ENCODE results near the gene RYR1.
"Not testable (repeated sequence)": the region's sequence is repeated elsewhere in the genome, so short reads cannot be mapped to it uniquely, and the experiment has no call there.

The RYR1 gene

DNA sequence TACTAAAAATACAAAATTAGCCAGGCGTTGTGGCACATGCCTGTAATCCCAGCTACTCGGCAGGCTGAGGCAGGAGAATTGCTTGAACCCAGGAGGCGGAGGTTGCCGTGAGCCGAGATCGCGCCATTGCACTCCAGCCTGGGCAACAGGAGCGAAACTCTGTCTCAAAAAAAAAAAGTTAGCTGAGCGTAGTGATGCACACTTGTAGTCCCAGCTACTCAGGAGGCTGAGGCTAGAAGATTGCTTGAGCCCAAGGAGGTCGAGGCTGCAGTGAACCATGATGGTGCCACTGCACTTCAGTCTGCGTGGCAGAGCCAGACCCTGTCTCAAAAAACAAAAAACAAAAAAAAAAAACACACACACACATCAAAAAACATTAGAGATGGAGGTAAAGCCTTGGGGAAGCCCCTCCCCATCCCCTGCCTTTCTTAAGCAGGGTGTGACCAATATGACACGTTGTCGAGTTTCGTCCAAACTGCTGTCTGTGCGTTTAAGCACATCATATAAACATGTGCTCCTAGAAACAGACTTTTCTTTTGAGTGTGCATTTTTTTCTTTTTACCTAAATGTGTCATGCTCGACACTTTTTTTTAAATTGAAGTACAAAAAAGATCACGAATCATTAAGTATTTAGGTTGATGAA is 6.3 kb upstream of the RYR1 start:
- not testable (repeated sequence) for DNase-seq (ENCODE audit: low read depth)

DNA sequence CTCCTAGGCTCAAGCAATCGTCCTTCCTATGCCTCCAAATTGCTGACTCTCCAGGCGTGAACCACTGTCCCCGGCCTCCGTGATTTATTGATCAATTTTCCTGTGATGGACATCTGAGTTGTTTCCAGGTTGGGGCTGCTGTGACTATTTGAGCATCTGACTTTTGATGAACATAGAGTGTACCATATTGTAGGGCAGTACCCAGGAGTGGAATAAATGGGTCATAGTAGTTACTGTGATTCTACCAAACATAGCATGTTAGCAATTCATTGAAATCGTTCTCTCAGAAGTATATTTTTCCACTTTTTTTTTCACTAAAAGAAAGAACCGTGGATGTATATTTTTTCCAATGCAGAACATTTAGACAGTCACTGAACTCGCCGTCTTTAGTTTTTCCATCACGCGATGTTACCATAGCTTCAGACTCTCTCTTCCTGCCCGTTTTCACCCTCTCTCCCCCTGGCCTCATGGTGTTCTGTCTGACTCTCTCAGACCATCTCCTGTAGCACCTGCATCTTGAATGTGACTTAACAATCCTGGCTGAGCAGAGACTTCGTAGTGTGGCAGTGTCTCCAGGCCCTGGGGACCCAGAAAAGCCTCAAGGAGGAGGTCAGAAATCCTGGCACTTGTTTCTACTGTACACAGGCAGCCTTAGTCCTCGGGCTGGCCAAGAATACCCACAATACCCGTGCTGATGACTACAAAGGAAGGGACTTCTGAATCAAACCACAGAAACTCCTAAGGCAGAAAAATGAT is 4.3 kb upstream of the RYR1 start:
- DNase-seq (ENCODE audit: low read depth) = no peak

DNA sequence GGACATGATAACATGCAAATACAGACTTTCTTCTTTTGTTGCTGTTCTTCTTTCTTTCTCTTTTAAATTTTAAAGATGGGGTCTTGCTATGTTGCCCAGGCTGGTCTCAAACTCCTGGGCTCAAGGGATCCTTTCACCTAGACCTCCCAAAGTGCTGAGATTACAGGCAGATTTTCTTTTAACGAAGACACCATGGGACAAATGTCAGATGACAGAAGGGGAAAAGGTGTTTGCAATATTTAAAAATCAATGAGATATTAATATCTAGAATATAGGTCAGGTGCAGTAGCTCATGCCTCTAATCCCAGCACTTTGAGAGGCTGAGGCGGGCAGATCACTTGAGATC is 3.7 kb upstream of the RYR1 start:
- DNase-seq (ENCODE audit: low read depth) = no peak

DNA sequence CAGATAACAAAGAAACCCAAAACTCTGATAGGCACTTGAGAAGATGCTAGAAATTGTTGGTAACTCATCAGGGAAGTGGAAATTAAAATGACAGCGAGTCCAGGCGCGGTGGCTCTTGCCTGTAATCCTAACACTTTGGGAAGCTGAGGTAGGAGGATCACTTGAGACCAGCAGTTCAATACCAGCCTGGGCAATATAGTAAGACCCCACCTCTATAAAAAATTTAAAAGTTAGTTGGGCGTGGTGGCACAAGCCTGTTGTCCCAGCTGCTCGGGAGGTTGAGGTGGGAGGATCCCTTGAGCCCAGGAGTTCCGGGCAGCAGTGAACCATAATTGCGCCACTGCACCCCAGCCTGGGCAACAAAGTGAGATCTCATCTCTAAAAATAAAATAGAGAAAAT is 2.6 kb upstream of the RYR1 start:
- DNase-seq (ENCODE audit: low read depth) = no peak

DNA sequence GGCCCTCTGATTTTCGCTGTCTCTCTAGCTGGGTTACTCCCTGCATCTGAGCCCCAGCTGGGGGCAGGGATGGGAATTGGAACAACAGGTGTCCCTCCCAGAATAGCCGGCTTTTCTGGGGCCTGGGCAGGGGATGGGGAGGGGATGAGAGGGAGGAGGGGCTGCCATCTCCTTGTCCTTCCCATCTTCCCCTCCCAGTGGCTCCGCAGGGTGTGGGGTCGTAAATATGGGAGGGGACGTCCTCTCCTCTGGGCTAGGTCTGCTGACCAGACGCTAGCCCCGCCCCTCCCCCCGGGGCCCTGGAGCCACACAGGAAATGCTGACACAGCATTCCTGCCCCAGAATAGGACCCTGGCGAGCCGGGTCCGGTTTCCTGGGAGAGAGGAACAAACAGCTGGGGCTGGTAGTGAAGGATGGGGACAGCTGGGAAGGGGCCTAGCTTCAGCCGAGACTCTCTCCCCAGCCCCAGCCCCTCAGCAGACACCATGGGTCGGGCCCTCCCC is 1.1 kb downstream of the RYR1 start:
- no peak for DNase-seq (ENCODE audit: low read depth)

DNA sequence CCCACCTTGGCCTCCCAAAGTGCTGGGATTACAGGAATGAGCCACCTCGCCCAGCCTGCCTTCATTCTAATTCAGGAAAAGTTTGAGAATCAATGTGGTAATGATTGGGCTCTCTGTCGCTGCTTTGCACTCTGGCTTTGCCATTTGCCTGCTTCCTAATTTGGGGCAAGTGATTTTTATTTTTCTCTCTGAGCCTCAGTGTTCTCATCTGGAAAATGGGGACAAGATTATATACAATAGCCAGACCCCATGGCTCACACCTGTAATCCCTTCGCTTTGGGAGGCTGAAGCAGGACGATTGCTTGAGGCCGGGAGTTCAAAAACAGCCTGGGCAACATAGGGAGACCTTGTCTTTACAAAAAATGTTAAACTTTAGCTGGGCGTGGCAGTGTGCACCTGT is 3.8 kb downstream of the RYR1 start:
- no peak for DNase-seq (ENCODE audit: low read depth)

DNA sequence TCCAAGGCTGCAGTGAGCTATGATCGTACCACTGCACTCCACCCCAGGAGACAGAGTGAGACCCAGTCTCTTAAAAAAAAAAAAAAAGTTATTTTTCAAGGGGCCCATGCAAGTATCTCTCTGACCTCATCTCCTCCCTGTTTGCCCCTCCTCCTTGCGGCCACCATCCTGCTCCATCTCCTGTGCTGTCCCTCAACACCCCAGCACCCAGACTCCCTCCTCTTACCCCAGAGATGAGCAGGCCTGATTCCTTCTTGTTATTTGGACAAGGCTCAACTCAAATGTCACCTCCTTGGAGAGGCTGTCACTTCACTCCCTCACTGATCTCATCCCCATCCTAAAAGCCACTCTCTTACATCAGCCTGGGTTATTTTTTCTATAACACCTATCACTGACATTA is 4.4 kb downstream of the RYR1 start:
- DNase-seq (ENCODE audit: low read depth) = no peak

DNA sequence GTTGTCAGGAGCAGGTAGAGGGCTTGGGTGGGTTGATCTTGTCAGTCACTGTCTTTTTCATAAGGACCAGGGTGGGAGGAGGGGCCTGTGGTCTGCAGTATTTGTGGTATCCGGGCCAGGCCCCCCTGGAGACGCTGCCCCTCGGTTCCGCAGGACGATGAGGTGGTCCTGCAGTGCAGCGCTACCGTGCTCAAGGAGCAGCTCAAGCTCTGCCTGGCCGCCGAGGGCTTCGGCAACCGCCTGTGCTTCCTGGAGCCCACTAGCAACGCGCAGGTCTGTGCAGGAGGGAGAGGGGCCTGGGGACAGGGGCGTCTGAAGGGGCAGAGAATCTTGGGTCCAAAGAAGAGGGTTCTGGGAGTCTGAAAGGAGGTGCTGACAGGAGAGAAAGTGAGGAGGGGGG is 7.1 kb downstream of the RYR1 start:
- DNase-seq (ENCODE audit: low read depth) = no peak

DNA sequence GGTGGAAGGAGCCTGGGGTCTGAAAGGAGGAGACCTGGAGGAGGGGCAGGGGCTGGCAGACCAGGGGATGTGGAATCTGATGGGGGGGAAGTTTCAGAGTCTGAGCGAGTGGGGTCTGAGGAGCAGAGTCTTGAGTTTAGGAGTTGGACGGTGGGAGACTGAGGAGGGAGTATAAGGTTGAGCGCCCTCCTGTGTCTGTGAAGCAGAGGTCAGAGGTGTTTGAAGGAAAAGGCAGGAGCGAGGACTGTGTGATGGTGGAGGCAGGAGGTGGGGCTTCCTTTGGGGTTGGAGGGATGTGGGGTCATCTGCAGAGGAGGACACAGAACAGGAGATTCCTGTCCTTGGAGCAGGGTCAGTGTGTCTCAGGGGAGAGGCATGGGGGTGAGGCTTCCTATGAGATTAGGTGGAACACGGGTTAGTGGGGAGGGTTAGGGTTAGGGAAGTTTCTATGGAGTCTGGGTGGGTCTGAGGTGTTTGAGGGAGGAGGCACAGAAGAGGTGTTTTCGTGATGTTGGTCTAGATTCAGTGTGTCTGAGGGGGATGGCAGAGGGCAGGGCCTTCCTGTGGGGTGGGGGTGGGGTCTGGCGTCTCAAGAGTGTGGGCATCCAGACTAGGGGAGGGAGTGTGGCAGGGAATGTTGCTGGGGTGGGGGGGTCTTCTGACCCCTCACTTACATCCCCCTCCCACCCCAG is 8.3 kb downstream of the RYR1 start:
- no peak for DNase-seq (ENCODE audit: low read depth)

DNA sequence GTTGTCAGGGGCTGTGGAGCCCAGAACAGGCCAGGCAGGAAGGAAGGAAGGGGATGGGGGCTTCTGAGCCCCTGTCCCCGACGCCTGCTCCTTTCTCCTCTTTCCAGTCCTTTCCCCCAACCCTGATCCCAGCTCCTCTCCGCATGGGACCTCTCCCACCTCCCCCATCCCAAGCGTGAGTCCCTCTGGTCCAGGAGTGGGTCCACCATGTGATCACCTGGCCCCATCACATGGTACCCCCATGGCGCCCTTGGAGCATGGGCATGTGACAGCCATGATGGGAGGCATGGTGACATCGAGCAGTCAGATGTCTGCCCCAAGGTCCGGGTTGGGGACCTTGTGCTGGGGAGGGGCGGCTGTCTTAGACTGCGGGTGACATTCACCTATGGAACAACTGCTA is 9.2 kb downstream of the RYR1 start:
- no peak for DNase-seq (ENCODE audit: low read depth)

DNA sequence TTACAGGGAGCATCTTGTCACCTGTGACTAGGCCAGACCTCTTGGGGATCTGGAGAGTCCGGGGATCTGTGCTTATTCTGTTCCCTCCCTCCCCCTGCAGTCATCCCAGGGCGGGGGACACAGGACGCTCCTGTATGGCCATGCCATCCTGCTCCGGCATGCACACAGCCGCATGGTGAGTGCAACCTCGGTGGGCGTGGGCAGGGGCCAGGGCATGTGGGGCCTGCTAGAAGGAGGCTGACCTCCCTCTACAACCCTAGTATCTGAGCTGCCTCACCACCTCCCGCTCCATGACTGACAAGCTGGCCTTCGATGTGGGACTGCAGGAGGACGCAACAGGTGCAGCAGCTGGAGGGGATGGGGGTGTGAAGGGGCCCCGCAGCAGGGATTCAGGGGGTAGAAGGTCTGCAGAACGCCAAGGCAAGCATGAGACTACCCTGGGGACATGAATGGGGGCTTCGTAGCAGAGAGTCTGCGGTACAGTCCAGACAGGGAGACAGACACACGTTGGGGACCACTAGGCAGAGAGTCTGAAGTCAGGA is 10.0 kb downstream of the RYR1 start:
- DNase-seq (ENCODE audit: low read depth) = no peak

DNA sequence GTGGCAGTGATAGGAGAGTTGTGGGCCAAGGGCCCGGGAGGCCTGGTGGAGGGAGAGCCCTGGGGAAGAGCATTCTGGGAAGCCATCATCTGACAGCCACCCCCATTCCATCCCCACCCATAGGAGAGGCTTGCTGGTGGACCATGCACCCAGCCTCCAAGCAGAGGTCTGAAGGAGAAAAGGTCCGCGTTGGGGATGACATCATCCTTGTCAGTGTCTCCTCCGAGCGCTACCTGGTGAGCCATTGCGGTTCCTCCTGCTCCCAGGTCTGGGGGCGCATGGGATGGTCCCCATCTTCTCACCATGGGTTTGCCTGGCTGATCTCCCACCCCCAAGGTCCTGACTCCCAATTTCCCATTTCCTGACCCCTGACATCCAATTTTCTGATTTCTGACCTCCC is 10.5 kb downstream of the RYR1 start:
- no peak for DNase-seq (ENCODE audit: low read depth)

DNA sequence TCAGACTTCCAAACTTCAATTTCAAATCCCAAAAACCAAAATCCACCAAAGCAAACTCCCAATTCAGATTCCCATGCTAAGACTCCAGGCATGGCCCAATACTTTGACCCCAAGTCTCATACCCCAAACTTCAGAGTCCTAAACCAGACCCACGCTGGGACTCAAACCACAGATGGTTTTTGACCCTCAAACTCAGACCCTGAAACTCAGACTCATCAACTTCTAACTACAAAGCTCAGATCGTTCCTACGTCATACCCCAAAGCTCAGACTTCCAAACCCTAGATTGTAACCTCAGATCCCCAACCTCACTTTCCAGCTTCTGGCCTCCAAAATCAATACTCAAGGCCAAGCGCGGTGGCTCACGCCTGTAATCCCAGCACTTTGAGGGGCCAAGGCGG is 11.9 kb downstream of the RYR1 start:
- no peak for DNase-seq (ENCODE audit: low read depth)

DNA sequence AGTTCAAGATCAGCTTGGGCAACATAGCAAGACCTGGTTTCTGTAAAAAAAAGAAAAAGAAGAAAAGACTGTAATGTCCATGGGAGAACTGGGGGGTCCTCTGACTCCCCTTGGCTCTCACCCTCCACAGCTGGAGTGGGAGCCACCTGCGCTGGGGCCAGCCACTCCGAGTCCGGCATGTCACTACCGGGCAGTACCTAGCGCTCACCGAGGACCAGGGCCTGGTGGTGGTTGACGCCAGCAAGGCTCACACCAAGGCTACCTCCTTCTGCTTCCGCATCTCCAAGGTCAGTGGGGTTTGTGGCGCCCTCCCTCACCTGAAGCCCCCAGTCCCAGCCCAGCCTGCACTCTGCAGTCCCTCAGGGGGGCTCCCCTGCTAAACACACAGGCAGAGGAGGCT is 14.7 kb downstream of the RYR1 start:
- DNase-seq (ENCODE audit: low read depth) = no peak

DNA sequence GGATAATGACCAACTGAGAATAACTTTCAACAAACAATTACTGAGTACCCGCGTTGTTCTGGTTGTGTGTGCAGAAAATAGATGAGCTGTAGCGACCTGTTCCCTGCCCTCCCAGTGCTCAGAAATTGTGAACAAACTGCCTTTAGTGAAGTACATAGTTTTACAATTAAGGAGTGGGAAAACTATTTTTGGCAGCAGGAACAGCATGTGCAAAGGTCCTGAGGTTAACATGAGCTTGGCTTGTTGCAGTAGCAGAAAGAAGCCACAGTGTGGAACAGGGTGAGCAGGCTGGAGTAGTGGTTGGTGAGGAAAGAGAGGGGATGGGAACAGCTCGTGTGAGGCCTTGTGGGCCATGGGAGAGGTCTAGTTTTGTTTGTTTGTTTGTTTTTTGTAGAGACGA is 16.0 kb downstream of the RYR1 start:
- DNase-seq (ENCODE audit: low read depth) = no peak

DNA sequence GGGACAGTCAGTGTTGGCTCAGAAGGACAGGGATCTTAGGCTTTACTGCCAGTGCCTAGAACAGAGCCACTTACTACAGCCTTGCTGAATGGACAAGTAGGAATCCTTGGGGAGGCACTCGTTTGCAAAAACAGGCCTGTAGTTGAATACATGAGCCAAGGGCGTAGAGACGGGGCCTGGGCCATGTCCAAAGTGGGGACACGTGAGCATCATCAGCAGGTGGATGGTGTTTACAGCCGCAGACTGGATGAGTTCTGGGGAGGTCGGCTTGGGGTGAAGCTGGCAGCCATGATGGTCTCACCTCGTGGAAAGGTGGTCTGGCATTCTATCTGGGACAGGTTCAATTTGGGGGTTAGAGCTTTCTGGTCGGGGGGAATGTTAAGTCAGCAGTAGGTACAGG is 17.5 kb downstream of the RYR1 start:
- no peak for DNase-seq (ENCODE audit: low read depth)

DNA sequence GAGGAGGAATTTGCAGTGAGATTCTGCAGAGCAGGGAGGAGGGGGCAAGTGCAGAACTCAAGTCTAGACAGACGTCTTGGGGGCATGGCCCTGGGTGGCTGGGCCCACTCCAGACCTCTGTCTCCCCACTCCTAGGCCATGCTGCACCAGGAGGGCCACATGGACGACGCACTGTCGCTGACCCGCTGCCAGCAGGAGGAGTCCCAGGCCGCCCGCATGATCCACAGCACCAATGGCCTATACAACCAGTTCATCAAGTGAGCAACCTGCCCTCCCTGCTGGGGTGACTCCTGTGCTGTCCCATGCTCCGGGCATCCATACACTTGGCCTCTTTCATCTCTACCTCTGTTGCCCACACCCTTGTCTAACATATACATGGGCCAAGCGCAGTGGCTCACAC is 18.1 kb downstream of the RYR1 start:
- no peak for DNase-seq (ENCODE audit: low read depth)

DNA sequence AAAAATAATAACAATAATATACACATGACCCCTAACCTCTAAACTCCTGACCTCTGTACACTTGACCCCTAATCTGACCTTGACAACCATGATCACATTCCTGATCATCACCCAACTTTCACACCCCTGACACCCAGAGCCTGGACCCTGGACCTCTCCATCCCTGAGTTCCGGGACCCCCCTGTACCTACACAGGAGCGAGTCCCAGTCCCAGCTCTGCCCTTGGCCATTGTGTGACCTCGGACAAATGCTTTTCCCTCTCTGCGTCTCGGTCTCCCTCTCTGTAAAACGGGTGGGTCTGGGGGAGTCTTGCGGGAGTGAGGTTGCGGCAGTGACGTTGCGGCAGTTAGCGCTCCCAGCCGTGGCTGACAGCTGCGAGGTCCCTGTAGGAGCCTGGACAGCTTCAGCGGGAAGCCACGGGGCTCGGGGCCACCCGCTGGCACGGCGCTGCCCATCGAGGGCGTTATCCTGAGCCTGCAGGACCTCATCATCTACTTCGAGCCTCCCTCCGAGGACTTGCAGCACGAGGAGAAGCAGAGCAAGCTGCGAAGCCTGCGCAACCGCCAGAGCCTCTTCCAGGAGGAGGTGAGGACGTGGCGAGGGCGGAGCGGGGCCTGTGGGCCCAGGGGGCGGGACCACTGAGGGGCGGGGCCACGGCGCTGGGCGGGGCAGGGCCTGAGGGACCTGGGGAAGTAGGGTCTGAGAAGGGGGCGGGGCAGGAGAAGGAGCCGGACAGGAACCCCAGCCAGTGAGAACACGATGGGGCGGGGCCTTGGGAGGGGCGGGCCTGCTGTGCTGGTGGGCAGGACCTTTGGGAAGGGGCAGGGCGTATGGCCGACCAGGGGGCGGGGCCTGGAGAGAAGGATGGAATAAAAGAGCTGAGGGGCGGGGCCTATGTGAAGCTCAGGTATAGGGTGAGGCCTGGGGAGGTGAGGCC is 19.2 kb downstream of the RYR1 start:
- DNase-seq (ENCODE audit: low read depth) = peak; percentile 63

DNA sequence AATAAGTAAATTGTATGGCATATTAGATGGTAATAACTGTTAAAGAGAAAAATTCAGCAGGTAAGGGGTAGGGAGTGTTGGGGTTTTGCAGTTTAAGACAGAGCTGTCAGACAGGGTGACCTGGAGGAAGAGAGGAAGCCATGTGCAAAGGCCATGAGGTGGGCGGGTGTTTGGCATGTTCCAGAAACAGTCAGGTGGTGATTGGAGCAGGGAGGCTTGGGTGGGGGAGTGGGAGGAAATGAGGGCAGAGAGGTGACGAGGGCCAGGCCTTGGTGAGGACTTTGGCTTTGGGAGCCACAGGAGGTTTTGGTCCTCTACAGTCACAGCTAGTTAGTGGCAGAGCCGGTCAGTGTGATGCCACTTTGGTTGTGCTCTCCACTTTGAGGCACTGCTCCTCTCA is 20.1 kb downstream of the RYR1 start:
- no peak for DNase-seq (ENCODE audit: low read depth)

DNA sequence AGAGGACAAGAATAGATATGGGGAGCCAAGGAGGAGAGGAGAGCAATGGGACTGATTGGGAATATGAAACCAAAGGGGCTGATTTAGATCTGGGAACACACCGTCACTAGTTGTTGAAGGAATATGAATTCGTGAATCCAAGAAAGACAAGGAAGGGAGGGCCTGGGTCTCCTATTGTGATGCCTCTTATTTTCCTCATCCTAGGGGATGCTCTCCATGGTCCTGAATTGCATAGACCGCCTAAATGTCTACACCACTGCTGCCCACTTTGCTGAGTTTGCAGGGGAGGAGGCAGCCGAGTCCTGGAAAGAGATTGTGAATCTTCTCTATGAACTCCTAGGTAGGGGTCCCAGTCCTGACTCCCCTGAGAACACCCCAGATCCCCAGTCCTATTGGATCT is 21.5 kb downstream of the RYR1 start:
- DNase-seq (ENCODE audit: low read depth) = no peak

DNA sequence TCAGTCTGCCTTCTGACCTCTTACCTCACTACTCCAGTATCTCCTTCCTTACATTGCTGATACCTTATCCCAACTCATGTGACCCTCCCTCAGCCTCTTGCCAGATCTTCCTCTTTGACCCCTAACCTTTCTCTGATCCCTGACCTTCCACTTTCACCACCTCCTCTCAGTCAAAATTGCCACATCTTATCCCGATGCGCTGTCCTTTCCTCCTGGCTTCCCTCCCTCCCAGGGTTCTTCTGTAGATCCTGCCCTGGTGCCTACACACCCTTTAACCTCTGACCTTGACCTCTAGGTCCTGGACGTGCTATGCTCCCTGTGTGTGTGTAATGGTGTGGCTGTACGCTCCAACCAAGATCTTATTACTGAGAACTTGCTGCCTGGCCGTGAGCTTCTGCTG is 23.7 kb downstream of the RYR1 start:
- DNase-seq (ENCODE audit: low read depth) = no peak

Data from CMK (cell line).